Body of pancreas (tissue), 4 donors: ENCODE results near the gene KIF1A. TPM values are rescaled to one million over a fixed set of nuclear protein-coding genes. Genes with fewer than 3 reads are reported as not detected.
"Not testable (repeated sequence)": the region's sequence is repeated elsewhere in the genome, so short reads cannot be mapped to it uniquely, and the experiment has no call there.

Experiments used
- ATAC-seq: fragments of 150-250 bp; one replicate; pipeline ENCODE4 v1.9.1; 2016
- DNase-seq, 4 donors: peaks; one replicate each; pipeline ENCODE4 v3.0.0-alpha.2; 2019
- H3K27ac ChIP-seq, 4 donors: fragments of 200-600 bp; sonication (generic); 1 replicate in 3 of 4; 2 replicates in 1 of 4; pipeline versions ENCODE4 v1.5.1 to v1.6.1; 2016 to 2019; ENCODE audit warnings: mild to moderate bottlenecking in 1 of 4, mixed read lengths in 1 of 4, moderate library complexity in 1 of 4
- H3K27me3 ChIP-seq, 2 donors: fragments of 200-600 bp; sonication (generic); one replicate each; pipeline ENCODE4 v1.6.0; 2016; ENCODE audit warnings: mild to moderate bottlenecking in 1 of 2
- H3K36me3 ChIP-seq, 2 donors: fragments of 200-600 bp; sonication (generic); replicated peaks in 1 of 2; 2 replicates each; pipeline ENCODE4 v1.5.1; 2016; ENCODE audit warnings: low read depth in 2 of 2; ENCODE audit not compliant: insufficient read depth in 1 of 2
- H3K4me1 ChIP-seq: fragments of 200-600 bp; sonication (generic); one replicate; pipeline ENCODE4 v1.6.0; 2016
- H3K4me3 ChIP-seq, 2 donors: fragments of 200-600 bp; sonication (generic); 1 replicate in 1 of 2; 2 replicates in 1 of 2; pipeline ENCODE4 v1.5.1; 2016 to 2019
- H3K9me3 ChIP-seq, 3 donors: fragments of 200-600 bp; sonication (generic); 1 replicate in 2 of 3; 2 replicates in 1 of 3; pipeline ENCODE4 v1.5.1; 2016
- CTCF ChIP-seq, 7 experiments: fragments of 450-650 bp in 4 of 7; fragments of 200-600 bp in 3 of 7; sonication (generic) in 3 of 7; IDR thresholded peaks; one replicate each; pipeline ENCODE4 v1.5.1; 2016 to 2019; ENCODE audit warnings: antibody characterized with exemption in 7 of 7
- POLR2A ChIP-seq, 3 donors: fragments of 450-650 bp; IDR thresholded peaks; one replicate each; pipeline ENCODE4 v1.6.1; 2016; ENCODE audit warnings: antibody characterized with exemption in 3 of 3, mild to moderate bottlenecking in 2 of 3
- WGBS, 2 donors: methylation state at CpG; one replicate each; pipeline ENCODE4 v1.1.5; 2017; 5-methylcytosine and 5-hydroxymethylcytosine counted together
- intact Hi-C: fragments of 100-400 bp; cut with DNase I; formaldehyde crosslinking; loops from one replicate; pipeline ENCODE4 v1.15.1; 2023
- total RNA-seq, 2 donors: library from RNA; depleted of rRNA; stranded (reverse); fragments of >200 nt; gene quantifications; one replicate each; pipeline ENCODE4 v1.1.0, GENCODE V29; 2016

The KIF1A gene
- total RNA-seq, 2 donors from 2014 or later: 51.9 to 79.1 TPM

DNA sequence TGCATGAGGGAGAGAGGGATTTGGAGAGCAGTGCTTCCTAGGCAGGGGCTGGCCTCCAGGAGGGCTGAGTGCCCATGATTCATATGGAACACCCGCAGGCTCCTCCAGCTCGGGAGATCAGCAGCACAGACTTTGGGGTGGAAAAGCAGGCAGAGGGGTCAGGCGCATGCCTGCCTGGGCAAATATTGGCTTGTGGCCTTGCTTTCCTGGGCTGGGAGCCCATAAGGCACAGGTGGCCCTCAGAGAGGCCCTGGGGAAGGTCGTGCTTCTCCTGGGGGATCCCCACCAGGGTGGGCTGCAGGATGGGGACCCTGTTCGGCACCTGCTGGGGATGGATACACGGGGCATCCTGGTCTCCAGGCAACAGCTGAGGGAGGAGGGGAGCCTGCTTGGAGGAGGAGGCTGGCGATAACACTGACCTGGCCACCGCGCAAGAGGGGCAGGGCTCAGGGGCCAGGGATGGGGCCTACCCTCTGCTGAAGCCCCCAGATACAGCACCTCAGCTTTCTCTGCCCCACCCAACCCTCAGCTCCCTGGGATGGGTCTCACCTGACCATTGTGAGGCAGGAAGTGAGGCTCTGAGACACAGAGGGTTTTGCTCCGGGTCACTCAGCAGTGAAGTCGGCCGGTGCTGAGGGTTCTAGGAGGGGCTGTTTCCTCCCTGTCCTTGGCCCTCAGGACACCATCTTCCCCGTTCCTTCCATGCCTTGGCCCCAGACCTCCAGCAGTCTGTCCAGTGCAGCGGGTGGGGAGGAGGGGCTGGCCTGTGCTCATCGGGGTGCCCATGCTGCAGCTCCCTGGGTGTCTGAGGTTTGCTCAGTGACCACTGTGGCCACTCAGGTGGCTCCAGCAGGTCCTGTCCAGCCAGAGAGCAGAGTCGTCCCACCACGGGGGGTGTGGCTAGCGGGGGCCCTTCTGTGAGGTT is 116.3 kb downstream of the KIF1A start:
- Histone ChIP-seq H3K27ac (no peak overlapping the region), H3K4me1 (peaks cover 11% of the 10 kb centered on the region), H3K9me3 (no peaks in the 10 kb centered on the region), H3K27me3 (no peaks in the 10 kb centered on the region), H3K4me3 (no peak overlapping the region), H3K36me3 (no peaks in the 10 kb centered on the region)
- TF ChIP-seq POLR2A (IDR thresholded peaks at IDR 0.05) (no peak), CTCF (IDR thresholded peaks at IDR 0.05) (no peak)
- WGBS, 2 donors: 55 to 59% methylated on average over 7 to 16 of the region's 18 CpGs
- peak in 1 of 4 donors; percentile 21 for DNase-seq
- ATAC-seq: no peak
- intact Hi-C loops: no loop called here

GRCh38 chr2:240702640-240703011 is 117.4 kb downstream of the KIF1A start:
- Histone ChIP-seq H3K36me3 (no peaks in the 10 kb centered on the region), H3K27me3 (no peaks in the 10 kb centered on the region), H3K27ac (no peak overlapping the region), H3K4me1 (peaks cover 11% of the 10 kb centered on the region), H3K9me3 (no peaks in the 10 kb centered on the region), H3K4me3 (no peak overlapping the region)
- intact Hi-C loops: no loop called here
- TF ChIP-seq CTCF (IDR thresholded peaks at IDR 0.05) (no peak), POLR2A (IDR thresholded peaks at IDR 0.05) (no peak)
- ATAC-seq (no peak), DNase-seq (no peak)
- 74 to 88% methylated on average over 8 to 9 of the region's 9 CpGs for WGBS, 2 donors

- no peaks in the 10 kb centered on the region for H3K36me3 ChIP-seq
- peak in 1 of 4 donors; percentile 11 for DNase-seq
- intact Hi-C loops: no loop called here
- no peak overlapping the region for H3K27ac ChIP-seq
- no peak for ATAC-seq
- peaks cover 11% of the 10 kb centered on the region for H3K4me1 ChIP-seq
- H3K27me3 ChIP-seq: no peaks in the 10 kb centered on the region
- no peak overlapping the region for H3K4me3 ChIP-seq
- H3K9me3 ChIP-seq: no peaks in the 10 kb centered on the region
- TF ChIP-seq CTCF (IDR thresholded peaks at IDR 0.05): no peak
- TF ChIP-seq POLR2A (IDR thresholded peaks at IDR 0.05): no peak
- WGBS, 2 donors: 87 to 88% methylated on average over 17 to 30 of the region's 30 CpGs
Measured at GRCh38 chr2:240701736-240702639, 118.0 kb downstream of the KIF1A start.

GRCh38 chr2:240701091-240701735 is 118.8 kb downstream of the KIF1A start:
- DNase-seq (peak in 1 of 4 donors; percentile 12), ATAC-seq (no peak)
- H3K27me3 ChIP-seq: no peaks in the 10 kb centered on the region

DNA sequence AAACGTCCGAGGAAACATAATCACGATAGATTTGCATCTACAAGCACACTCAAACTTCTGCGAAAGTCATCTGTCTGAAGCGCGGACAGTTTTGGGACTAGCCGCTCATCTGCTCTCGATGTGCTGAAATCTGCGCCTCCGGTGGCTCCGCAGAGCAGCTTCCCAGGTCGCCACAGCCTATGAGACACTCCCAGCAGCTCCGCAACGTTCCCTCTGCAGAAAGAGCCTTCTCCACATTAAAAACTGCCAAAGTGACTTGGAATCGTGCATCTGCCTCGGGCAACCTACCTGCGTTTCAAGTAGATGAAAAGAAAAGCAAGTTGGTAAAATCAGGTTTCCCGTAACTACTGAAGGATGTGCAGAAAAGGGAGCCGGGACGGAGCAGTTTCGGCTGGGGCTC is 119.4 kb downstream of the KIF1A start:
- intact Hi-C loops, ATAC-seq, H3K27ac ChIP-seq, H3K4me3 ChIP-seq, H3K36me3 ChIP-seq, H3K9me3 ChIP-seq, DNase-seq, H3K27me3 ChIP-seq: not testable (repeated sequence)
- WGBS, 2 donors: 57 to 64% methylated on average over 17 to 18 of the region's 21 CpGs
- peaks cover 11% of the 10 kb centered on the region for H3K4me1 ChIP-seq

More at GRCh38 chr2:240701091-240701735, 118.8 kb downstream of the KIF1A start:
- Histone ChIP-seq H3K4me3 (no peak overlapping the region), H3K9me3 (no peaks in the 10 kb centered on the region), H3K27ac (no peak overlapping the region), H3K36me3 (no peaks in the 10 kb centered on the region), H3K4me1 (peaks cover 11% of the 10 kb centered on the region)
- 77 to 82% methylated on average over 35 to 57 of the region's 67 CpGs for WGBS, 2 donors
- no peak for TF ChIP-seq CTCF (IDR thresholded peaks at IDR 0.05)
- no peak for TF ChIP-seq POLR2A (IDR thresholded peaks at IDR 0.05)
- intact Hi-C loops: no loop called here

DNA sequence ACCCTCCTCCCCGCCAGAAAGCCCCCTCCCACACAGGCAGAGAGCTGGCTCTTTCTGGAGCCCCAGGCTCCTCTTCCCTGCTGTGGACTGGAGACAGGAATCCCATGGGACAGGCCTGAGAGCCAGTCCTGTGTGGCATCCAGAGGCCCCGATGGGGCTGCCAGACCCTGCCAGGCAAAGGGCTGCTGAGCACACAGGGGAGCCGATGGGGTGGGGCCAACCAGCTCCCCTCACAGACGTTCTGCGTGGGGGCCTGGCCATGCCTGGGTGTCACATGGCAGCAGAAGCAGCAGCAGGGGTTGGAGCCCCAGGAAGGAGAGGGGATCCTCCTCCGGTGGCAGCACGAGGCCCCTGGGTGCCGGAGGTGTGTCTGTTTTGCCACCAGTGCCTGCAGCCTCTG is 120.2 kb downstream of the KIF1A start:
- H3K36me3 ChIP-seq, H3K27ac ChIP-seq, H3K9me3 ChIP-seq, H3K4me3 ChIP-seq, ATAC-seq, intact Hi-C loops, H3K27me3 ChIP-seq: not testable (repeated sequence)
- DNase-seq: peak in 2 of 4 donors; percentile 10 to 11
- 24% methylated on average over 7 of the region's 8 CpGs; no CpG with 5 or more reads in 1 of the 2 donors for WGBS, 2 donors
- H3K4me1 ChIP-seq: peaks cover 11% of the 10 kb centered on the region
